ENCODE results near the gene GEMIN4. TPM values are rescaled to one million over a fixed set of nuclear protein-coding genes. Genes with fewer than 3 reads are reported as not detected.
"Not testable (repeated sequence)": the region's sequence is repeated elsewhere in the genome, so short reads cannot be mapped to it uniquely, and the experiment has no call there.

The GEMIN4 gene
- polyA plus RNA-seq, 1 experiment, result 9.3 TPM

GRCh38 chr17:753418-753817, 1.4 kb upstream of the GEMIN4 start:
- POLR2A ChIA-PET, result interaction anchor here (1.1 kb wide), 1 partner anchor 227 kb away, joined by 4 read pairs; no protein-coding TSS in a partner anchor
- no peaks in the 10 kb centered on the region for H3K27me3 ChIP-seq (ENCODE audit: control insufficient read depth, insufficient read depth, low read length)
- TF ChIP-seq CTCF (IDR thresholded peaks at IDR 0.05; ENCODE audit: low read depth, low read length), result no peak
- no peak for DNase-seq (ENCODE audit: low read depth, low spot score)
- CTCF ChIA-PET, result interaction anchor here (1.1 to 1.4 kb wide), 3 partner anchors 10 to 275 kb away, joined by 5 to 6 read pairs (median 5); partner anchors contain the start of genes GLOD4 and MRM3
- no peak overlapping the region for H3K27ac ChIP-seq (ENCODE audit: low read depth, low read length)
- H3K4me3 ChIP-seq (ENCODE audit: low read depth, low read length), result no peak overlapping the region
- H3K9me3 ChIP-seq (ENCODE audit: control insufficient read depth, insufficient read depth, low read length), result peaks cover 5% of the 10 kb centered on the region

GRCh38 chr17:752620-753219, 656 bp upstream of the GEMIN4 start:
- no peak for TF ChIP-seq CTCF (IDR thresholded peaks at IDR 0.05; ENCODE audit: low read depth, low read length)
- Histone ChIP-seq H3K4me3 (ENCODE audit: low read depth, low read length) (peak overlapping the region; percentile 71), H3K9me3 (ENCODE audit: control insufficient read depth, insufficient read depth, low read length) (peaks cover 5% of the 10 kb centered on the region), H3K27ac (ENCODE audit: low read depth, low read length) (peak overlapping the region; percentile 39), H3K27me3 (ENCODE audit: control insufficient read depth, insufficient read depth, low read length) (no peaks in the 10 kb centered on the region)
- peak; percentile 20 for DNase-seq (ENCODE audit: low read depth, low spot score)
- CTCF ChIA-PET, result interaction anchor here (0.6 to 1.4 kb wide), 9 partner anchors 11 to 276 kb away, joined by 3 to 6 read pairs (median 4); partner anchors contain the start of genes GLOD4, MRM3 and NXN
- POLR2A ChIA-PET, result interaction anchor here (0.6 to 1.1 kb wide), 4 partner anchors 29 to 340 kb away, joined by 3 to 4 read pairs (median 4); partner anchors contain the start of genes GLOD4, MRM3 and TIMM22

- POLR2A ChIA-PET, result interaction anchor here (0.6 kb wide), 1 partner anchor 116 kb away, joined by 3 read pairs; no protein-coding TSS in a partner anchor
- DNase-seq (ENCODE audit: low read depth, low spot score), result no peak
These were observed 629 bp downstream of the GEMIN4 start for GRCh38 chr17:751269-752001.

GRCh38 chr17:750431-751037, 1.5 kb downstream of the GEMIN4 start:
- no peak for TF ChIP-seq CTCF (IDR thresholded peaks at IDR 0.05; ENCODE audit: low read depth, low read length)
- H3K27ac ChIP-seq (ENCODE audit: low read depth, low read length), result no peak overlapping the region
- ChIA-PET CTCF (interaction anchor here (0.6 to 1.3 kb wide), 4 partner anchors 13 to 364 kb away, joined by 3 to 6 read pairs (median 4); no protein-coding TSS in a partner anchor), POLR2A (interaction anchor here (0.6 kb wide), 1 partner anchor 116 kb away, joined by 3 read pairs; no protein-coding TSS in a partner anchor)
- DNase-seq (ENCODE audit: low read depth, low spot score), result no peak
- H3K4me3 ChIP-seq (ENCODE audit: low read depth, low read length), result peak overlapping the region; percentile 71; the same call in 1 of the 2 replicates
- H3K9me3 ChIP-seq (ENCODE audit: control insufficient read depth, insufficient read depth, low read length), result peaks cover 10% of the 10 kb centered on the region
- H3K27me3 ChIP-seq (ENCODE audit: control insufficient read depth, insufficient read depth, low read length), result no peaks in the 10 kb centered on the region

More at GRCh38 chr17:751269-752001, 629 bp downstream of the GEMIN4 start:
- CTCF ChIA-PET, result interaction anchor here (0.7 to 1.2 kb wide), 2 partner anchors 230 to 305 kb away, joined by 3 read pairs; no protein-coding TSS in a partner anchor
- H3K27me3 ChIP-seq (ENCODE audit: control insufficient read depth, insufficient read depth, low read length), result no peaks in the 10 kb centered on the region
- H3K9me3 ChIP-seq (ENCODE audit: control insufficient read depth, insufficient read depth, low read length), result peaks cover 10% of the 10 kb centered on the region
- peak overlapping the region; percentile 71 for H3K4me3 ChIP-seq (ENCODE audit: low read depth, low read length)
- no peak for TF ChIP-seq CTCF (IDR thresholded peaks at IDR 0.05; ENCODE audit: low read depth, low read length)
- H3K27ac ChIP-seq (ENCODE audit: low read depth, low read length), result peak overlapping the region; percentile 11

- H3K27me3 ChIP-seq (ENCODE audit: control insufficient read depth, insufficient read depth, low read length); H3K27ac ChIP-seq (ENCODE audit: low read depth, low read length); DNase-seq (ENCODE audit: low read depth, low spot score); POLR2A ChIA-PET; H3K4me3 ChIP-seq (ENCODE audit: low read depth, low read length): not testable (repeated sequence)
- CTCF ChIA-PET, result interaction anchor here (0.8 kb wide), 1 partner anchor 232 kb away, joined by 4 read pairs; no protein-coding TSS in a partner anchor
- peaks cover 10% of the 10 kb centered on the region for H3K9me3 ChIP-seq (ENCODE audit: control insufficient read depth, insufficient read depth, low read length)
These were observed 2.7 kb downstream of the GEMIN4 start for GRCh38 chr17:749359-749758.

- DNase-seq (ENCODE audit: low read depth, low spot score); CTCF ChIA-PET; H3K27me3 ChIP-seq (ENCODE audit: control insufficient read depth, insufficient read depth, low read length); H3K4me3 ChIP-seq (ENCODE audit: low read depth, low read length); H3K27ac ChIP-seq (ENCODE audit: low read depth, low read length): not testable (repeated sequence)
- POLR2A ChIA-PET, result interaction anchor here (0.5 to 1.1 kb wide), 2 partner anchors 19 to 87 kb away, joined by 3 read pairs; no protein-coding TSS in a partner anchor
- peaks cover 10% of the 10 kb centered on the region for H3K9me3 ChIP-seq (ENCODE audit: control insufficient read depth, insufficient read depth, low read length)
These were observed 3.5 kb downstream of the GEMIN4 start for GRCh38 chr17:748604-749003.

Measured in AG04450 (cell line).